HCT116 (cell line): ENCODE measurements around the gene SCAND1. TPM values are rescaled to one million over a fixed set of nuclear protein-coding genes. Genes with fewer than 3 reads are reported as not detected.

ENCODE experiments used
- ATAC-seq: fragments of 200-7000 bp; cut with Tn5 transposase; 2 replicates; pipeline ENCODE4 v1.9.1; 2020; ENCODE audit warnings: mild to moderate bottlenecking, moderate library complexity
- BruUV-seq: library from RNA; stranded (reverse); fragments of 400-500 nt; replicated peaks from 2 replicates; lab custom pipeline; 2021; lab: Mats Ljungman, UMichigan
- CTCF ChIA-PET: fragments of 300-600 bp; sonication (Branson Sonifier 250); formaldehyde crosslinking; loops from one replicate; lab custom pipeline; 2021; ENCODE audit warnings: antibody characterized with exemption; lab: Charles Lee
- POLR2A ChIA-PET: fragments of 300-600, 350-600 bp; sonication (Branson Sonifier 250); formaldehyde crosslinking; loops from one replicate; lab custom pipeline; 2021; ENCODE audit warnings: antibody characterized with exemption; lab: Charles Lee
- RAD21 ChIA-PET, 2 experiments: fragments of 300-600 bp; sonication (Branson Sonifier 250); formaldehyde crosslinking; loops; one replicate each; lab custom pipeline; 2023; ENCODE audit warnings: low total read pairs in 2 of 2; ENCODE audit not compliant: uncharacterized antibody in 2 of 2, unreplicated experiment in 2 of 2, low non-redundant PET in 1 of 2; lab: Charles Lee
- DNase-seq: peaks from one replicate; pipeline ENCODE4 v3.0.0-alpha.2; 2010; ENCODE audit warnings: low read depth, low spot score
- H2AFZ ChIP-seq: fragments of 200-600 bp; shearing (Covaris generic), sonication (generic); 2 replicates; pipeline ENCODE4 v1.6.1; 2017; ENCODE audit warnings: low read depth, mixed run types, mixed read lengths, antibody characterized with exemption, low read length; ENCODE audit not compliant: poor library complexity, severe bottlenecking
- H3K27ac ChIP-seq: 2 replicates; pipeline ENCODE4 v1.5.1; 2012; ENCODE audit warnings: low read depth, low read length
- H3K27me3 ChIP-seq: fragments of 200-600 bp; sonication (generic); 2 replicates; pipeline ENCODE4 v1.6.1; 2016; ENCODE audit warnings: mixed run types, low read length, mixed read lengths; ENCODE audit not compliant: insufficient read depth
- H3K36me3 ChIP-seq, 2 experiments: fragments of 200-500 bp in 1 of 2; fragments of 200-600 bp in 1 of 2; sonication (Bioruptor generic) in 1 of 2; sonication (generic) in 1 of 2; 2 replicates each; pipeline versions ENCODE4 v1.5.1 to v1.6.1; 2014 to 2016; ENCODE audit warnings: low read length in 2 of 2, inconsistent platforms in 1 of 2, mixed read lengths in 1 of 2, mixed run types in 1 of 2; ENCODE audit not compliant: insufficient read depth in 2 of 2, control insufficient read depth in 1 of 2
- H3K4me1 ChIP-seq, 2 experiments: fragments of 200-600 bp in 1 of 2; sonication (generic) in 1 of 2; 2 replicates each; pipeline versions ENCODE4 v1.5.1 to v1.6.1; 2012 to 2017; ENCODE audit warnings: low read length in 2 of 2, inconsistent platforms in 1 of 2, mild to moderate bottlenecking in 1 of 2, mixed read lengths in 1 of 2, mixed run types in 1 of 2, moderate library complexity in 1 of 2; ENCODE audit not compliant: insufficient read depth in 2 of 2, control insufficient read depth in 1 of 2
- H3K4me2 ChIP-seq: fragments of 200-600 bp; sonication (generic); 2 replicates; pipeline ENCODE4 v1.6.1; 2017; ENCODE audit warnings: mixed run types, low read length, mixed read lengths
- H3K4me3 ChIP-seq, 2 experiments: fragments of 200-600 bp in 1 of 2; sonication (generic) in 1 of 2; replicated peaks in 1 of 2; 2 replicates each; pipeline ENCODE4 v1.5.1; 2011 to 2016; ENCODE audit warnings: low read length in 2 of 2, control low read depth in 1 of 2, low read depth in 1 of 2, mild to moderate bottlenecking in 1 of 2, mixed read lengths in 1 of 2, mixed run types in 1 of 2
- H3K79me2 ChIP-seq: fragments of 200-600 bp; sonication (generic); 2 replicates; pipeline ENCODE4 v1.6.1; 2017; ENCODE audit warnings: mild to moderate bottlenecking, mixed run types, low read length, moderate library complexity, mixed read lengths; ENCODE audit not compliant: insufficient read depth
- H3K9ac ChIP-seq: fragments of 200-600 bp; sonication (generic); 2 replicates; pipeline ENCODE4 v1.6.1; 2016; ENCODE audit warnings: low read length, mixed read lengths
- H3K9me2 ChIP-seq: fragments of 200-600 bp; sonication (generic), shearing (Covaris generic); 2 replicates; pipeline ENCODE4 v1.6.1; 2017; ENCODE audit warnings: mixed run types, mild to moderate bottlenecking, moderate library complexity; ENCODE audit not compliant: insufficient read depth
- H3K9me3 ChIP-seq, 2 experiments: fragments of 200-500 bp in 1 of 2; fragments of 200-600 bp in 1 of 2; sonication (Bioruptor generic) in 1 of 2; sonication (generic) in 1 of 2; 2 replicates each; pipeline ENCODE4 v1.6.1; 2014 to 2017; ENCODE audit warnings: low read length in 2 of 2, mixed read lengths in 2 of 2, inconsistent platforms in 1 of 2, low read depth in 1 of 2, mild to moderate bottlenecking in 1 of 2, mixed run types in 1 of 2, moderate library complexity in 1 of 2; ENCODE audit not compliant: control insufficient read depth in 1 of 2, insufficient read depth in 1 of 2
- H4K20me1 ChIP-seq: fragments of 200-600 bp; sonication (generic), shearing (Covaris generic); 2 replicates; pipeline ENCODE4 v1.6.1; 2017; ENCODE audit warnings: mixed run types, mild to moderate bottlenecking, moderate library complexity; ENCODE audit not compliant: insufficient read depth
- ATF3 ChIP-seq: IDR thresholded peaks from 2 replicates; pipeline ENCODE4 v1.6.1; 2012
- EZH2 ChIP-seq: fragments of 200-600 bp; sonication (generic); IDR thresholded peaks from 2 replicates; pipeline ENCODE4 v1.6.1; 2017; ENCODE audit warnings: antibody characterized with exemption, mixed run types
- YY1 ChIP-seq: IDR thresholded peaks from 2 replicates; pipeline ENCODE4 v1.6.1; 2011; ENCODE audit warnings: low read length, low read depth, moderate library complexity, mild to moderate bottlenecking; ENCODE audit not compliant: insufficient replicate concordance; ENCODE audit errors: extremely low read depth
- ZFX ChIP-seq: fragments of 450-650 bp; IDR thresholded peaks from 2 replicates; pipeline ENCODE4 v1.6.1; 2017
- intact Hi-C: fragments of 100-400 bp; cut with micrococcal nuclease; formaldehyde crosslinking; loops from 2 replicates; pipeline ENCODE4 v1.10.0; 2022
- total RNA-seq: library from RNA; stranded (reverse); gene quantifications from one replicate; pipeline ENCODE4 v1.2.1, GENCODE V29; 2021; ENCODE audit not compliant: unreplicated experiment

The SCAND1 gene
- total RNA-seq, 1 experiment from 2014 or later: 46.2 TPM

DNA sequence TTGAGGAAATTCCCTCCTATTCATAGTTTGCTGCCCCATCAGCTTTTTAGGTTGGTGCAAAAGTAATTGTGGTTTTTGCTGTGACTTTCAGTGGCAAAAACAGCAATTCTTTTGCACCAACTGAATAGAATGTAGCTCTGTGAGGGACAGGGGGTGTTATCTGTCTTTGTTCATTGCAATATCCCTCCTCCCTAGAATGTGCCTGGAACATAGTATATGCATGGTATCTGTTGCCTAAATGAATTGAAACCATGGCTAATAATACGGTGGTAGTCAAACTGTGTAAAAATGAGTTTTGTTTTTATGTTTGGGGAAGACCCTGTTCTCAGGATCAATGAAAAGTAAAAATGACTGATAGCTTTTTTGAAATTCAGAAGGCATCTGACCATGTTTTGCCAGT, 45.1 kb downstream of the SCAND1 start:
- TF ChIP-seq EZH2 (no peak), ZFX (no peak)
- TF ChIP-seq, all 23 proteins: peak for 0
- Histone ChIP-seq H2AFZ (no peak overlapping the region), H3K9me3 (no peaks in the 10 kb centered on the region), H3K27me3 (no peaks in the 10 kb centered on the region), H3K27ac (no peak overlapping the region), H3K4me1 (no peaks in the 10 kb centered on the region), H3K9me2 (no peaks in the 10 kb centered on the region), H4K20me1 (no peaks in the 10 kb centered on the region), H3K9ac (no peak overlapping the region), H3K79me2 (no peaks in the 10 kb centered on the region), H3K4me2 (no peak overlapping the region), H3K4me3 (no peak overlapping the region), H3K36me3 (no peaks in the 10 kb centered on the region)
- CTCF ChIA-PET: interaction anchor here (0.6 kb wide), 1 partner anchor 45 kb away, joined by 3 read pairs; the partner anchor contains the start of gene SCAND1
- ATAC-seq (no peak), DNase-seq (no peak)
- no TSS peak for BruUV-seq
- POLR2A ChIA-PET: interaction anchor here (2.0 kb wide), 1 partner anchor 167 kb away, joined by 8 read pairs; the partner anchor contains the start of gene RBM39
- RAD21 ChIA-PET: no interaction called here
- intact Hi-C loops: no loop called here

- Histone ChIP-seq H3K4me2 (no peak overlapping the region), H3K27me3 (no peaks in the 10 kb centered on the region), H3K4me1 (no peaks in the 10 kb centered on the region), H3K79me2 (no peaks in the 10 kb centered on the region)
- POLR2A ChIA-PET: interaction anchor here (2.0 kb wide), 1 partner anchor 165 kb away, joined by 8 read pairs; the partner anchor contains the start of gene RBM39
- no peak for TF ChIP-seq ATF3
- TF ChIP-seq YY1: no peak
- TF ChIP-seq, all 23 proteins: peak for 0
- Histone ChIP-seq H3K27ac (no peak overlapping the region), H3K9me2 (no peaks in the 10 kb centered on the region), H3K4me3 (no peak overlapping the region), H3K36me3 (no peaks in the 10 kb centered on the region), H3K9ac (no peak overlapping the region), H2AFZ (no peak overlapping the region), H4K20me1 (no peaks in the 10 kb centered on the region), H3K9me3 (no peaks in the 10 kb centered on the region)
- DNase-seq: no peak
- RAD21 ChIA-PET: no interaction called here
- intact Hi-C loops: no loop called here
- no peak for ATAC-seq
- CTCF ChIA-PET: no interaction called here
- no TSS peak for BruUV-seq
Observed at GRCh38 chr20:35908007-35908406, 46.3 kb downstream of the SCAND1 start.
